Progenitor cell of endocrine pancreas (in vitro differentiated cells): ENCODE results near the gene CYP2A13. TPM values are rescaled to one million over a fixed set of nuclear protein-coding genes. Genes with fewer than 3 reads are reported as not detected.
"Not testable (repeated sequence)": the region's sequence is repeated elsewhere in the genome, so short reads cannot be mapped to it uniquely, and the experiment has no call there.

Experiments used
- DNase-seq: peaks from one replicate; pipeline ENCODE4 v3.0.0; 2021; ENCODE audit warnings: low spot score; ENCODE audit not compliant: unreplicated experiment
- H3K27ac Mint-ChIP-seq: 2 replicates; pipeline ENCODE4 v1.8.0; 2021; ENCODE audit warnings: mild to moderate bottlenecking, moderate library complexity, mixed read lengths
- H3K27me3 Mint-ChIP-seq: 2 replicates; pipeline ENCODE4 v1.8.0; 2021; ENCODE audit warnings: mixed read lengths
- H3K36me3 Mint-ChIP-seq: 2 replicates; pipeline ENCODE4 v1.8.0; 2022; ENCODE audit warnings: mixed read lengths; ENCODE audit not compliant: insufficient read depth
- H3K4me1 Mint-ChIP-seq: 2 replicates; pipeline ENCODE4 v1.8.0; 2021; ENCODE audit warnings: low read depth, mixed read lengths
- H3K4me3 Mint-ChIP-seq: 2 replicates; pipeline ENCODE4 v1.8.0; 2021; ENCODE audit warnings: low read depth, mild to moderate bottlenecking, moderate library complexity, mixed read lengths
- H3K9me3 Mint-ChIP-seq: 2 replicates; pipeline ENCODE4 v1.8.0; 2021; ENCODE audit warnings: low read depth, mixed read lengths
- CTCF ChIP-seq: fragments of 200-600 bp; sonication (generic); IDR thresholded peaks from one replicate; pipeline ENCODE4 v1.5.0; 2021; ENCODE audit warnings: antibody characterized with exemption, mild to moderate bottlenecking; ENCODE audit not compliant: unreplicated experiment
- total RNA-seq: library from RNA; stranded (reverse); gene quantifications from 2 replicates; pipeline ENCODE4 v1.2.1, GENCODE V29; 2021

The CYP2A13 gene
- total RNA-seq, 1 donor from 2014 or later: 0.17 TPM

GRCh38 chr19:41133260-41133659 is 45.0 kb downstream of the CYP2A13 start:
- no peaks in the 10 kb centered on the region for H3K36me3 Mint-ChIP-seq
- H3K4me1 Mint-ChIP-seq: no peaks in the 10 kb centered on the region
- TF ChIP-seq CTCF: no peak
- H3K9me3 Mint-ChIP-seq: no peaks in the 10 kb centered on the region
- H3K27ac Mint-ChIP-seq: no peak overlapping the region
- no peak overlapping the region for H3K4me3 Mint-ChIP-seq
- DNase-seq: no peak
- peaks cover 60% of the 10 kb centered on the region for H3K27me3 Mint-ChIP-seq

- TF ChIP-seq CTCF: no peak
- peaks cover 51% of the 10 kb centered on the region for H3K27me3 Mint-ChIP-seq
- no peak for DNase-seq
- no peaks in the 10 kb centered on the region for H3K9me3 Mint-ChIP-seq
- H3K36me3 Mint-ChIP-seq: no peaks in the 10 kb centered on the region
- H3K4me1 Mint-ChIP-seq: no peaks in the 10 kb centered on the region
- H3K4me3 Mint-ChIP-seq: peak overlapping the region; percentile 19
- H3K27ac Mint-ChIP-seq: no peak overlapping the region
Observed at GRCh38 chr19:41134616-41135015, 46.4 kb downstream of the CYP2A13 start.

DNA sequence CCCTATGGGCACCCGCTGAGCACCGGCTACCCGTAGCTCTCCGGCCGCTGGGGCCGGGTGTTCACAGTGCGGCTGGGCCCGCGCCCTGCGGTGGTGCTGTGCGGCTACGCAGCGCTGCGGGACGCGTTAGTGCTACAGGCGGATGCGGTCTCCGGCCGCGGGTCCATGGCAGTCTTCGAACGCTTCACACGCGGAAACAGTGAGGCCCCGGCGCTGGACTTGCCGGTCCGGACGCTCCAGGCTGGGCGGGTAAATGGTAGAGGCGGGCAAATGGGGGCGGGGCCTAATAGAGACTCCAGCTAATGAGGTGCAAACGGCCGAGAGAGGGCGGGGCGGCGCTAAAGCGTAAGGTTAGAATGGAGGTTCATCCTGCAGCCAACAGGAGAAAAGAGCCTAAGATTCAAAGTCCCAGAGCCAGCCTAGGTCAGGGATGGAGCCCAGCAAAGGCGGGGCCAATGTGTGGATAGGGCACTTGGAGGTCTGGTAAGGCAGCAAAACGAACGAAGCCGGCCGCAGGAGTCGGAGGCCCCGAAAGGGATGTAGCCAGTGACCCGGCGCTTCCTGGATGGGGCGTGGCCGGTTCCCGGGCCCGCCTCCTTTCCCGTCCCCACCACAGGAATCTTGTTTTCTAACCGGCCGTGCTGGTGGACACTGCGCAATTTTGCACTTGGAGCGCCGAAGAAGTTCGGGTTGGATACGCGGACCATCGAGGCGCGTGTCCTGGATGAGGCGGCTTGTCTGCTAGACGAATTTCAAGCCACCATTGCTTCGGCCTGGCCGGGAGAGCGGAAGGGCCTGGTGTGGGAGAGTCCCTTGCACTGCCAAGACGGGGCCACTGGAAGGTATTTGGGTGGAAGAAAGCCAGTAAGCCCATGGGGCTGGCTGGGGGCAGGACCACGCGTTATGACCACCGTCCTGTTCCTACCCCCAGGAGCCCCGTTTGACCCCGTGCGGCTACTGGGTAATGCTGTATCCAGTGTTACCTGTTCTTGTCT is 47.4 kb downstream of the CYP2A13 start:
- peak overlapping the region; percentile 81 for H3K4me3 Mint-ChIP-seq
- not testable (repeated sequence) for H3K36me3 Mint-ChIP-seq, H3K9me3 Mint-ChIP-seq, H3K4me1 Mint-ChIP-seq
- peak; percentile 48 for DNase-seq
- peak overlapping the region; percentile 93 for H3K27ac Mint-ChIP-seq
- peaks cover 44% of the 10 kb centered on the region for H3K27me3 Mint-ChIP-seq

DNA sequence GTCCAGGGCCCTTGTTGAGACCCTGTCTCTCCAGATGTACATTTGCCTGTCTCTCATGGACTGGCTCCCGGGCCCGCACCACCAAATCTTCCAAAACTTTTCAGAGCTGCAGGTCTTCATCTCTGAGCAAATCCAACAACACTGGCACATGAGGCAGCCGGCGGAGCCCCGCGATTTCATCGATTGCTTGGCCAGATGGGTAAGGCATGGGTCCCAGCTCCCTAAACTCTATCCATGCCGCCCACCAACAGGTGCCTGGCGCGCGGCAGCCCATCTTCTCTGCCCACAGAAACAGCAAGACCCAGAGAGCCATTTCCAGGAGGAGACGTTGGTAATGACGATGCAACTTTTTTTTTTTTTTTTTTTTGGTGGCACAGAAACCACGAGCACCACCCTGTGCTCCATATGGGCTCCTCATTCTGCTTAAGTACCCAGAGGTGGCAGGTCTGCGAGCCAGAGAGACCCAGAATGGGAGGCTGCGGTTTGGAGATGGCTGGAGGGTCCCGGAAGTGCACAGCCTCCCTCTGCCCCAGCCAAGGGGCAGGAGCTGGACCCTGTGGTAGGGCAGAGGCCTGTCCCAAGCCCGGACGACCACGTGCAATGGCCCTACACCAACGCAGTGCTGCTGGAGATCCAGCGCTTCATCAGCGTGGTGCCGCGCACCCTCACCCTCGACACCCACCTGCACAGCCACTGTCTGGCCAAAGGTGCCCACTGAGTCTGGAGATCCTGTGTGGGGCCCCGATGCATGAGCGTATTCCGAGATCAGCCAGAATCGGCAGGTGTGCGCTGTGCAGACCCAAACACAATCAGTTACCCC is 48.6 kb downstream of the CYP2A13 start:
- TF ChIP-seq CTCF: no peak
- no peaks in the 10 kb centered on the region for H3K36me3 Mint-ChIP-seq
- H3K4me1 Mint-ChIP-seq: no peaks in the 10 kb centered on the region
- no peaks in the 10 kb centered on the region for H3K9me3 Mint-ChIP-seq
- no peak overlapping the region for H3K27ac Mint-ChIP-seq
- no peak for DNase-seq
- peak overlapping the region; percentile 81 for H3K4me3 Mint-ChIP-seq
- peaks cover 33% of the 10 kb centered on the region for H3K27me3 Mint-ChIP-seq

- peak; percentile 75 for TF ChIP-seq CTCF
- Mint-ChIP-seq H3K4me1 (no peaks in the 10 kb centered on the region), H3K36me3 (no peaks in the 10 kb centered on the region), H3K9me3 (no peaks in the 10 kb centered on the region), H3K27ac (no peak overlapping the region), H3K27me3 (no peaks in the 10 kb centered on the region), H3K4me3 (no peak overlapping the region)
- DNase-seq: peak; percentile 48
Observed at GRCh38 chr19:41144403-41144802, 56.2 kb downstream of the CYP2A13 start.

Other genes starting within 250 kb of the CYP2A13 start
- not detected in 2 replicates for gene CYP2A6, start 238.0 kb upstream of the CYP2A13 start, total RNA-seq
- gene CYP2A7, start 206.2 kb upstream of the CYP2A13 start, total RNA-seq: not detected in 2 replicates
- 2.0 and 3.0 TPM in 2 replicates for gene CYP2B6, start 97.2 kb upstream of the CYP2A13 start, total RNA-seq
- not detected in 2 replicates for gene CYP2F1, start 26.0 kb downstream of the CYP2A13 start, total RNA-seq
- gene CYP2S1, start 104.8 kb downstream of the CYP2A13 start, total RNA-seq: 4.0 and 5.8 TPM in 2 replicates
- gene AXL, start 130.8 kb downstream of the CYP2A13 start, total RNA-seq: 14.8 and 15.7 TPM in 2 replicates
- gene HNRNPUL1, start 175.9 kb downstream of the CYP2A13 start, total RNA-seq: 256 and 259 TPM in 2 replicates
- 44.9 and 46.5 TPM in 2 replicates for gene CCDC97, start 221.7 kb downstream of the CYP2A13 start, total RNA-seq